Keratinocyte (primary cell): ENCODE measurements around the gene TMA7B. TPM values are rescaled to one million over a fixed set of nuclear protein-coding genes. Genes with fewer than 3 reads are reported as not detected.

Source experiments
- DNase-seq: peaks from one replicate; pipeline ENCODE4 v3.0.0-alpha.2; 2011; ENCODE audit warnings: low read depth, missing footprints, low spot score
- FAIRE-seq: peaks from 2 replicates; lab custom pipeline; 2011; peaks lifted over from hg19 to GRCh38; lab: Jason Lieb, UNC
- H2AFZ ChIP-seq: 2 replicates; pipeline ENCODE4 v1.6.0; 2012; ENCODE audit warnings: low read length, control low read depth, inconsistent platforms; ENCODE audit not compliant: control insufficient read depth
- H3K27ac ChIP-seq: 2 replicates; pipeline ENCODE4 v1.5.1; 2011; ENCODE audit warnings: low read length; ENCODE audit not compliant: control insufficient read depth, insufficient read depth
- H3K27me3 ChIP-seq: 3 replicates; pipeline ENCODE4 v1.6.0; 2011; ENCODE audit warnings: low read length; ENCODE audit not compliant: control insufficient read depth, insufficient read depth; ENCODE audit errors: extremely low read depth
- H3K36me3 ChIP-seq, 2 experiments: 2 replicates in 1 of 2; 3 replicates in 1 of 2; pipeline ENCODE4 v1.5.1; 2011; ENCODE audit warnings: low read length in 2 of 2, mild to moderate bottlenecking in 1 of 2; ENCODE audit not compliant: control insufficient read depth in 2 of 2, insufficient read depth in 2 of 2; ENCODE audit errors: extremely low read depth in 1 of 2
- H3K4me1 ChIP-seq: 3 replicates; pipeline ENCODE4 v1.5.1; 2011; ENCODE audit warnings: low read length; ENCODE audit not compliant: control insufficient read depth, insufficient read depth; ENCODE audit errors: extremely low read depth
- H3K4me2 ChIP-seq: 3 replicates; pipeline ENCODE4 v1.6.0; 2011; ENCODE audit warnings: low read depth, low read length; ENCODE audit not compliant: control insufficient read depth, insufficient read depth; ENCODE audit errors: extremely low read depth
- H3K4me3 ChIP-seq, 3 experiments: fragments of 200-600 bp in 1 of 3; sonication (generic) in 1 of 3; 2 replicates in 2 of 3; 3 replicates in 1 of 3; pipeline ENCODE4 v1.5.1; 2011 to 2016; ENCODE audit warnings: low read length in 3 of 3, mild to moderate bottlenecking in 3 of 3, control low read depth in 2 of 3, inconsistent platforms in 1 of 3, low read depth in 1 of 3, mixed read lengths in 1 of 3, mixed run types in 1 of 3, moderate library complexity in 1 of 3; ENCODE audit not compliant: control insufficient read depth in 2 of 3, insufficient read depth in 2 of 3; ENCODE audit errors: extremely low read depth in 1 of 3
- H3K79me2 ChIP-seq: 2 replicates; pipeline ENCODE4 v1.6.0; 2012; ENCODE audit warnings: low read length; ENCODE audit not compliant: control insufficient read depth, insufficient read depth
- H3K9ac ChIP-seq: 3 replicates; pipeline ENCODE4 v1.6.0; 2011; ENCODE audit warnings: low read length; ENCODE audit not compliant: control insufficient read depth, insufficient read depth; ENCODE audit errors: extremely low read depth
- H3K9me1 ChIP-seq: 3 replicates; pipeline ENCODE4 v1.6.0; 2011; ENCODE audit warnings: low read length; ENCODE audit not compliant: control insufficient read depth, insufficient read depth; ENCODE audit errors: extremely low read depth
- H3K9me3 ChIP-seq: 2 replicates; pipeline ENCODE4 v1.5.1; 2012; ENCODE audit warnings: low read depth, low read length; ENCODE audit not compliant: control insufficient read depth
- H4K20me1 ChIP-seq: 3 replicates; pipeline ENCODE4 v1.6.0; 2011; ENCODE audit warnings: low read length; ENCODE audit not compliant: control insufficient read depth, insufficient read depth; ENCODE audit errors: extremely low read depth
- CTCF ChIP-seq, 3 experiments: IDR thresholded peaks in 1 of 3; conservative IDR thresholded peaks in 1 of 3; optimal IDR thresholded peaks in 1 of 3; 2 replicates in 2 of 3; 3 replicates in 1 of 3; pipeline versions ENCODE3 to v1.5.1; 2011; ENCODE audit warnings: low read length in 3 of 3, mild to moderate bottlenecking in 3 of 3, moderate library complexity in 2 of 3, control low read depth in 1 of 3, inconsistent platforms in 1 of 3; ENCODE audit not compliant: insufficient read depth in 2 of 3; ENCODE audit errors: extremely low read depth in 1 of 3
- EZH2 ChIP-seq: IDR thresholded peaks from one replicate; pipeline ENCODE4 v1.6.1; 2012; ENCODE audit warnings: inconsistent platforms, mild to moderate bottlenecking, low read length, moderate library complexity
- dilution Hi-C: fragments of 300-500 bp; cut with MboI; formaldehyde crosslinking; loops from one replicate; pipeline ENCODE4 v1.7.0; 2020; ENCODE audit warnings: low sequenced_read_pairs; ENCODE audit not compliant: extremely low pct_ligation_motif_present
- polyA plus RNA-seq, 5 experiments: library from polyadenylated mRNA; depleted of rRNA in 3 of 5; stranded (reverse) in 3 of 5; stranded (forward) in 1 of 5; unstranded in 1 of 5; fragments of >200 nt; gene quantifications; 1 replicate in 1 of 5; 2 replicates in 3 of 5; 3 replicates in 1 of 5; pipeline versions ENCODE4 v1.2.1 to v1.2.3, GENCODE V29; 2011 to 2012; ENCODE audit warnings: missing spikeins in 2 of 5, low read depth in 1 of 5, low replicate concordance in 1 of 5

The TMA7B gene
- polyA plus RNA-seq, 1 donor (not counting 4 experiments of a cell fraction or from before 2014, with no cell fraction given) = not detected

- Histone ChIP-seq H3K36me3 (no peaks in the 10 kb centered on the region), H3K9ac (no peak overlapping the region), H3K9me1 (no peaks in the 10 kb centered on the region), H3K27ac (no peak overlapping the region), H3K4me3 (no peak overlapping the region), H2AFZ (no peak overlapping the region), H3K4me2 (no peak overlapping the region), H3K27me3 (peaks cover 4% of the 10 kb centered on the region), H3K79me2 (no peaks in the 10 kb centered on the region), H4K20me1 (no peaks in the 10 kb centered on the region), H3K9me3 (no peaks in the 10 kb centered on the region), H3K4me1 (peaks cover 27% of the 10 kb centered on the region)
- no peak for DNase-seq
- TF ChIP-seq CTCF (optimal IDR thresholded peaks at IDR 0.05 in 1 of 3, IDR thresholded peaks at IDR 0.05 in 1 of 3, conservative IDR thresholded peaks at IDR 0.05 in 1 of 3; ENCODE audit: extremely low read depth in 1 of 3, insufficient read depth in 2 of 3, low read length in 3 of 3) = no peak
- TF ChIP-seq EZH2 = no peak
- no peak for FAIRE-seq
- dilution Hi-C loops = no loop called here
Measured at GRCh38 chr22:39983346-39983745, 23.1 kb downstream of the TMA7B start.

GRCh38 chr22:39984006-39984405 is 23.8 kb downstream of the TMA7B start:
- H3K9me1 ChIP-seq = no peaks in the 10 kb centered on the region
- H3K9me3 ChIP-seq = no peaks in the 10 kb centered on the region
- no peak for DNase-seq
- H3K9ac ChIP-seq = no peak overlapping the region
- peak overlapping the region; percentile 15 for H3K27ac ChIP-seq
- peaks cover 8% of the 10 kb centered on the region for H3K27me3 ChIP-seq
- dilution Hi-C loops = no loop called here
- no peak overlapping the region for H3K4me3 ChIP-seq
- peak overlapping the region; percentile 39 for H3K4me2 ChIP-seq
- no peaks in the 10 kb centered on the region for H3K79me2 ChIP-seq
- H4K20me1 ChIP-seq = no peaks in the 10 kb centered on the region
- no peak overlapping the region for H2AFZ ChIP-seq
- no peaks in the 10 kb centered on the region for H3K36me3 ChIP-seq
- TF ChIP-seq EZH2 = no peak
- peak; percentile 86 for FAIRE-seq
- H3K4me1 ChIP-seq = peaks cover 31% of the 10 kb centered on the region

- dilution Hi-C loops = no loop called here
- peak overlapping the region; percentile 67 for H3K27ac ChIP-seq
- no peak for FAIRE-seq
Measured at GRCh38 chr22:39984746-39985145, 24.5 kb downstream of the TMA7B start.

More at GRCh38 chr22:39984746-39985145, 24.5 kb downstream of the TMA7B start:
- no peak for DNase-seq
- no peak for TF ChIP-seq EZH2
- no peak for TF ChIP-seq CTCF (optimal IDR thresholded peaks at IDR 0.05 in 1 of 3, IDR thresholded peaks at IDR 0.05 in 1 of 3, conservative IDR thresholded peaks at IDR 0.05 in 1 of 3; ENCODE audit: extremely low read depth in 1 of 3, insufficient read depth in 2 of 3, low read length in 3 of 3)
- Histone ChIP-seq H4K20me1 (no peaks in the 10 kb centered on the region), H3K4me2 (peak overlapping the region; percentile 76), H3K9me1 (no peaks in the 10 kb centered on the region), H3K9me3 (no peaks in the 10 kb centered on the region), H3K36me3 (no peaks in the 10 kb centered on the region), H3K4me3 (no peak overlapping the region), H3K9ac (no peak overlapping the region), H2AFZ (no peak overlapping the region), H3K4me1 (peaks cover 31% of the 10 kb centered on the region), H3K27me3 (peaks cover 8% of the 10 kb centered on the region), H3K79me2 (no peaks in the 10 kb centered on the region)
